BJ (cell line): ENCODE results near the gene COBL. TPM values are rescaled to one million over a fixed set of nuclear protein-coding genes. Genes with fewer than 3 reads are reported as not detected.

Experiments used
- CTCF ChIA-PET: fragments of 350-600 bp; formaldehyde crosslinking; extraction: SDS; loops from one replicate; lab custom pipeline; 2021; ENCODE audit warnings: antibody characterized with exemption, inconsistent platforms; lab: Yijun Ruan, JAX
- POLR2A ChIA-PET: fragments of 300-600 bp; sonication (Branson Sonifier 250); formaldehyde crosslinking; extraction: SDS; loops from one replicate; lab custom pipeline; 2021; ENCODE audit warnings: antibody characterized with exemption; lab: Charles Lee
- DNase-seq: peaks from one replicate; pipeline ENCODE4 v3.0.0-alpha.2; 2011; ENCODE audit warnings: low read depth
- H3K27me3 ChIP-seq: 2 replicates; pipeline ENCODE4 v1.6.0; 2011; ENCODE audit warnings: low read length; ENCODE audit not compliant: control insufficient read depth, insufficient read depth
- H3K36me3 ChIP-seq: 2 replicates; pipeline ENCODE4 v1.5.1; 2011; ENCODE audit warnings: low read length; ENCODE audit not compliant: control insufficient read depth, insufficient read depth
- H3K4me3 ChIP-seq: 2 replicates; pipeline ENCODE4 v1.5.1; 2011; ENCODE audit warnings: low read depth, mild to moderate bottlenecking, control low read depth, low read length
- CTCF ChIP-seq: IDR thresholded peaks from 2 replicates; pipeline ENCODE4 v1.5.1; 2011; ENCODE audit warnings: low read depth, mild to moderate bottlenecking, control low read depth, inconsistent platforms, low read length, moderate library complexity; ENCODE audit not compliant: insufficient read depth
- polyA plus RNA-seq: library from polyadenylated mRNA; depleted of rRNA; stranded (reverse); fragments of >200 nt; gene quantifications from 2 replicates; pipeline ENCODE4 v1.2.3, GENCODE V29; 2011

The COBL gene
- polyA plus RNA-seq, 1 experiment, result not detected

GRCh38 chr7:51288896-51289622, 27.6 kb downstream of the COBL start:
- POLR2A ChIA-PET, result no interaction called here
- DNase-seq, result no peak
- Histone ChIP-seq H3K27me3 (no peaks in the 10 kb centered on the region), H3K36me3 (no peaks in the 10 kb centered on the region), H3K4me3 (no peak overlapping the region)
- no peak for TF ChIP-seq CTCF
- CTCF ChIA-PET, result no interaction called here

GRCh38 chr7:51286401-51286800, 30.2 kb downstream of the COBL start:
- TF ChIP-seq CTCF, result no peak
- ChIA-PET CTCF (no interaction called here), POLR2A (no interaction called here)
- no peaks in the 10 kb centered on the region for H3K27me3 ChIP-seq
- no peaks in the 10 kb centered on the region for H3K36me3 ChIP-seq
- H3K4me3 ChIP-seq, result no peak overlapping the region
- no peak for DNase-seq

- ChIA-PET CTCF (no interaction called here), POLR2A (no interaction called here)
- Histone ChIP-seq H3K36me3 (no peaks in the 10 kb centered on the region), H3K27me3 (no peaks in the 10 kb centered on the region), H3K4me3 (no peak overlapping the region)
- TF ChIP-seq CTCF, result no peak
- no peak for DNase-seq
These were observed 36.5 kb downstream of the COBL start for GRCh38 chr7:51280156-51280555.

- no peaks in the 10 kb centered on the region for H3K27me3 ChIP-seq
- TF ChIP-seq CTCF, result no peak
- H3K4me3 ChIP-seq, result no peak overlapping the region
- CTCF ChIA-PET, result no interaction called here
- POLR2A ChIA-PET, result no interaction called here
- no peaks in the 10 kb centered on the region for H3K36me3 ChIP-seq
- no peak for DNase-seq
These were observed 37.1 kb downstream of the COBL start for GRCh38 chr7:51279391-51280023.

- CTCF ChIA-PET, result no interaction called here
These were observed 37.8 kb downstream of the COBL start for GRCh38 chr7:51278797-51279196.

More at GRCh38 chr7:51278797-51279196, 37.8 kb downstream of the COBL start:
- POLR2A ChIA-PET, result no interaction called here
- no peak for DNase-seq
- Histone ChIP-seq H3K4me3 (no peak overlapping the region), H3K27me3 (no peaks in the 10 kb centered on the region), H3K36me3 (no peaks in the 10 kb centered on the region)
- TF ChIP-seq CTCF, result no peak
